Measurements from ENCODE around the gene SLC22A25.

- TF ChIP-seq EZH2 (IDR thresholded peaks at IDR 0.05; ENCODE audit: insufficient read depth, low read length) (no peak), CTCF (IDR thresholded peaks at IDR 0.05; ENCODE audit: insufficient read depth, low read depth, low read length) (no peak)
These were observed 30.3 kb upstream of the SLC22A25 start for GRCh38 chr11:63273685-63274084.

Measured in astrocyte (in vitro differentiated cells and primary cell).